GM19328 (cell line): ENCODE measurements around the gene ABCC2.
"Not testable (repeated sequence)": the region's sequence is repeated elsewhere in the genome, so short reads cannot be mapped to it uniquely, and the experiment has no call there.

Experiments
- ATAC-seq: cut with Tn5 transposase; IDR thresholded peaks from one replicate; pipeline ENCODE4 v1.9.1; 2021; ENCODE audit warnings: mild to moderate bottlenecking, moderate library complexity; ENCODE audit not compliant: unreplicated experiment

Gene ABCC2

DNA sequence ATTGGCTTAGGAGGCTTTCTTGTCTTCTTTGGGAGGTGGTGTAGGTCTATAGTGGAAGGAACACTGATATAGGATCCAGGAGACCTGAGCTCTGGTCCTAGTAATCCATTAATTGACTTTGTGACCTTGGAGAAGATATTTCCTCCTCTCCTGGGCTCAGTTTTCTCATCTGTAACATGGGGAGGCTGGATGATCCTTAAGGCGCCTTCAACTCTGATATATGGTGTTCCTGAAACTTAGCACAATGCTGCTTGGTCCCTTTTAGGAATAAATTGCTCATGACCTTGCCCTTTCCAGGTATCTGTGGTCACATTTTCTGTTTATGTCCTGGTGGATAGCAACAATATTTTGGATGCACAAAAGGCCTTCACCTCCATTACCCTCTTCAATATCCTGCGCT, 25.3 kb downstream of the ABCC2 start:
- no peak for ATAC-seq

GRCh38 chr10:99808270-99808669, 25.8 kb downstream of the ABCC2 start:
- no peak for ATAC-seq

DNA sequence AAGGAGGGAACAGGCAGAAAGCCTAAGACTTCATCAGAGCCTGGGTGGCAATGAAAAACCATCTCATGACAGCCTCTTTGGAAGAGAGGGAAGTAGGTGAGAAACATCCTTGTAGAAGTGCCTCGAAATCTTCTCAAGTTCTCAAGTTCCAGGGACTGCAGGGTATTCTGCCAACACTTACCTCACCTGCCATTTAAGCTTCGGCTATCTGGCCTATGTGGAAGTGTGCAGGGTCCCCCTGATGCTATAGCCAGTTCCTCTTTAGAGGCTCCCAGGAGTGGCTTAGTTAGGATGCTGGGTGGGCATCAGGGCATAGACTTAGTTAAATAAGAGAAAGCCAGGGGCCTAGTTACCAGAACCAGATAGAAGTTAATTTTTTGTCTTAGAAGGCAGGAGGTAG, 27.0 kb downstream of the ABCC2 start:
- ATAC-seq, result no peak

DNA sequence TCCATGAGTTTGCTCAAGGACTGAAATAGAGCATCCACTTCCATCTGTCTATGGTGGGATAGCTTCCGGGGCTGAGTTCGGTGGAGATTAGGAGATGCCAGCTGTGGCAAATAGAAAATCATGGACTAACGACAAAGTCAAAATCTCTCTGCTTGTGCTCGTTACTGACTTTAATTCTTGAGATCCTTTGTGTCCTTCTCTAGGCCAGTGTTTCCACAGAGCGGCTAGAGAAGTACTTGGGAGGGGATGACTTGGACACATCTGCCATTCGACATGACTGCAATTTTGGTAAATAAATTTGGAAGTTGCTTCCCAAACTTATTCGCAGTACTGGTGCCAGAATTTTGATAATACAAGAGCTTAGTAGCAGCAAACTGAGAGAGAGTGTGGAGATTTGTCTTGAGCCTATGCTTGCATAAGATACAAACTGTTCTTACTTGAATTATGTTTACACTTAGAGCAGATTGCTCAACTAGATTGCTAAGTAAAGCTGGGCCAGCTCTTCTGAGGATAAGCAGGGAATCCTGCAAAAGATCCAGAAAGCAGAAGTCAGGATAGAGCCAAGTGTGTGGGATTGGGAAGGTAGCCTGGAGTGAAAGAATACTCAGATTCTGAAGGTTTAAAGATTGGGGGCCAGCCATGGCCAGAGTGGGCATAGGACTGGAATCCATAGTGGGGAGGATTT, 27.6 kb downstream of the ABCC2 start:
- no peak for ATAC-seq

GRCh38 chr10:99812177-99812576, 29.7 kb downstream of the ABCC2 start:
- no peak for ATAC-seq

- ATAC-seq, result no peak
Observed at GRCh38 chr10:99814143-99814542, 31.7 kb downstream of the ABCC2 start.

DNA sequence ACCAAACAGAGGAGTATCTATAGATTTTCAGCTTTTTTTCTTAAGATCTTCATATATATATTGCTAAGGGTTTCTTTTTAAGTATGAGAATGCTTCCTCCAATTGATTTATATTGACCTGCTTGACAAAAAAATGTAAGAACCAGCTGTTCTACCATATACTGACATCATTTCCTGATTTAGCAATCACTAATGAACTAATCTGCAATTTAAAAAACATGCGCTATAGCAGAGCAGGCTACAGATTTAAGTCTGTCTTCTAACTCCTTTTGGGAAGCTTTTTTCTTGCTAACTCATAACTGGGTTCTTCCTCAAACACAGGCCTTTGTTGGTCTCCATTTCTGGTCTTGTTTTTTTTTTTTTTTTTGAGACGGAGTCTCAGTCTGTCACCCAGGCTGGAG, 33.2 kb downstream of the ABCC2 start:
- ATAC-seq, result no peak

DNA sequence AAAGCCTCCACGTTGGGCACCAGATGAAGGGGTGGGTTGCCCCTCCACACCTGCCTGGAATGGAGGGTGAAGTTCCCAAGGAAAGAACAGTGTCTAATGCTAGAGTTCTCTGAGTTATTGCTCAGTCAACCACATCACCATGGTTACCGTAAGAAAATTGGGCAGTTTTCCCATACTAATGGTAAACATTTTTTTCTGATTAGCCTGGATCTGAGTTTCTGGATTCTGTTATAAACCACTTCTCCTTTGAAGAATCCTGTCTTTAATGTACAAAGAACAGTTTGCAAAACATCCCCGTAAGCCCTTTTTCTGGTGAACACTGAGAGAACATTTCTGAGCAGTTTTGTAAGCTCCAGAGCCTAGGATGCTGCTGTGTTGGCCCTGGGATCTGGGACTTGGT, 45.5 kb downstream of the ABCC2 start:
- ATAC-seq, result no peak

DNA sequence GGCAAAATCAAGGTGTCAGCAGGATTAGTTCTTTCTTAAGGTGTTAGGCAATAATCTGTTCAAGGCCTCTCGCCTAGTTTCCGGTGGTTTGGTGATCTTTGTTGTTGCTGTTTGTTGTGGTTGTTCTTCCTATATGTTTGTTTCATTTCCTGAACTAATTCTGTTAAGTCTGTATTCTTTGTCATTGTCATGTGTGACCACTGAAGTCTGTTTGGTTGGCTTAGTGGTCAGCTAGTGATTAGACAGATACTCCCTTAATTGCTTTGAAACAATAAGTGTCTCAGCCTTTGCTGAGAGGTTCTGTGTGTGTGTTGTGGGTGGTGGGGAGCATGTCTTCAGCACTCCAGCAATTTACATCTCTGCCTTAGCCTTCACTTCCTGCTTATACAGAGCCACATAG, 46.0 kb downstream of the ABCC2 start:
- no peak for ATAC-seq

GRCh38 chr10:99832439-99832838, 50.0 kb downstream of the ABCC2 start:
- no peak for ATAC-seq

DNA sequence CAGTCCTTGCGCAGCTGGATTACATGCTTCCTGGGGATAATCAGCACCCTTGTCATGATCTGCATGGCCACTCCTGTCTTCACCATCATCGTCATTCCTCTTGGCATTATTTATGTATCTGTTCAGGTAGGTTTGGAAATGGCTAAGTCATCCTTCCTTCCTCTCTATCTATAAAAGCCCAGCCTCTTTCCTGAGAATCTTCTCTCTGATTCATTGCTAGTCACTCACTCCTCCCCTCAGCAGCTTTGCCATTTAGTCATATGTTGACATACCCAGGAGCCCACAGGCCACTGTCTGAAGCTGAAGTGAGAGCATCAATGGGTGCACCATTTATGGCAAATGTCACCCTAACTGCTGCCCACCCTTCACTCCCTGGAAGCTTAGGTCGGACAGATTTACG, 52.0 kb downstream of the ABCC2 start:
- ATAC-seq, result no peak

DNA sequence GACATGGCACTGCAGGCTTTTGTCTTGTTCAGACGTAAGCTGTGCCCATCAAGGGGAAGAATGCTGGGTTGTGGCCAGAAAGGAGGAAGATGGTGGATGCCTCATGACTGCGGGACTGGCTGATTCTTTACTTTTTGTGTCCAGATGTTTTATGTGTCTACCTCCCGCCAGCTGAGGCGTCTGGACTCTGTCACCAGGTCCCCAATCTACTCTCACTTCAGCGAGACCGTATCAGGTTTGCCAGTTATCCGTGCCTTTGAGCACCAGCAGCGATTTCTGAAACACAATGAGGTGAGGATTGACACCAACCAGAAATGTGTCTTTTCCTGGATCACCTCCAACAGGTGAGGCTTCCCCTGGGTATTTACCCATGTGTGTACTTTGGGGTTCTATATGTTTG, 53.5 kb downstream of the ABCC2 start:
- ATAC-seq, result no peak

GRCh38 chr10:99836711-99837110, 54.3 kb downstream of the ABCC2 start:
- no peak for ATAC-seq

DNA sequence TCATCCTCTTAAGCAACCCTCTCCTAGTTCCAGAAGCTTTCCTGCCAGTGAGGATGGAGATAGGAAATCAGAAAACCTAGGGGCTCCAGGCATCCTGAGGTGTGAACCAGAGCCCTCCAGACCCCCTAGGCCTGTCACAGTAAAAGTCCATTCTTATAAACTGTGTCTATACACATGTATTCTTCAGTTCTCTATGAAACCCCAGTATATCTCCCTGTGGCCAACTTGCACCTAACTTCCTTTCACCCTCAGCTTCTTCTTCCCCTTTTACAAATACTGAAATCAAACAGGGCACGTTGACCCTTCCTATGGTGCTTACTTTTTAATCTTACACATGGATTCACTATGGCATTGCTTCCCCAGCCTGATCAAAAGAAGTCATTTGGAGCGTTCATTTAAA, 58.4 kb downstream of the ABCC2 start:
- not testable (repeated sequence) for ATAC-seq

- no peak for ATAC-seq
Observed at GRCh38 chr10:99841746-99842145, 59.3 kb downstream of the ABCC2 start.

GRCh38 chr10:99843310-99843709, 60.9 kb downstream of the ABCC2 start:
- ATAC-seq, result no peak

GRCh38 chr10:99844433-99844955, 62.1 kb downstream of the ABCC2 start:
- ATAC-seq, result no peak

- no peak for ATAC-seq
Observed at GRCh38 chr10:99845837-99846382, 63.5 kb downstream of the ABCC2 start.

- ATAC-seq, result no peak
Observed at GRCh38 chr10:99849057-99849456, 66.6 kb downstream of the ABCC2 start.

GRCh38 chr10:99849536-99849935, 67.1 kb downstream of the ABCC2 start:
- no peak for ATAC-seq

GRCh38 chr10:99850021-99850766, 67.8 kb downstream of the ABCC2 start:
- no peak for ATAC-seq

GRCh38 chr10:99850767-99851340, 68.4 kb downstream of the ABCC2 start:
- ATAC-seq, result no peak
